Transverse colon (tissue), 4 donors: ENCODE measurements around the gene AGAP1.

Experiments
- EP300 ChIP-seq: sonication (generic); formaldehyde crosslinking; IDR thresholded peaks from one replicate; pipeline ENCODE4 v1.6.1; 2017; ENCODE audit warnings: antibody characterized with exemption, low read depth
- POLR2A ChIP-seq: fragments of 450-650 bp; IDR thresholded peaks from one replicate; pipeline ENCODE4 v1.6.1; 2016; ENCODE audit warnings: antibody characterized with exemption, mild to moderate bottlenecking, moderate library complexity
- POLR2AphosphoS5 ChIP-seq, 3 donors: sonication (generic); formaldehyde crosslinking; IDR thresholded peaks; one replicate each; pipeline ENCODE4 v1.6.1; 2016; ENCODE audit warnings: antibody characterized with exemption in 3 of 3
- TF ChIP-seq, protein P1 (sequence below), 5 experiments: fragments of 200-600 bp in 3 of 5; fragments of 450-650 bp in 2 of 5; sonication (generic) in 3 of 5; IDR thresholded peaks; 1 replicate in 2 of 5; 2 replicates in 3 of 5; pipeline ENCODE4 v1.5.1; 2016 to 2017; ENCODE audit warnings: antibody characterized with exemption in 5 of 5, inconsistent platforms in 3 of 5, mild to moderate bottlenecking in 2 of 5, moderate library complexity in 1 of 5

DNA sequence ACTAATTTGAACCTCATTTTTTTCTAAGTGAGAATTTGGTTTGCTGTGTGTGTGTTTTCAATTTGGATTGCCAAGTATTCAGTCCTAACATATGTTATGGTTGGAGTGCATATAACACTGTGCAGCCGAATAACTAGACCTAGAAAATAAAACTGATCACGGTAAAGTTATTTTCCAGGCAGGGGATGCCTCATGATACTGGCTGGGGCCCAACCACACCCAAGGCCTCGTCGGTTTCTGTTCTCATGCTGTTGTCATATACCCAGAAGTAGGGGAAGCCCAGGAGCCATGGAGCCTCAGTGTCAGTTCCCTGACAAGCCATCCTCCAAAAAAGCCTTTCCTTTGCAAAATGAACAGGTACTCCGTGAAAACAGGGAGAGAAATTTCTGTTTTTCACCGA lies 514.2 kb downstream of the AGAP1 start:
- TF ChIP-seq, protein P1, sequence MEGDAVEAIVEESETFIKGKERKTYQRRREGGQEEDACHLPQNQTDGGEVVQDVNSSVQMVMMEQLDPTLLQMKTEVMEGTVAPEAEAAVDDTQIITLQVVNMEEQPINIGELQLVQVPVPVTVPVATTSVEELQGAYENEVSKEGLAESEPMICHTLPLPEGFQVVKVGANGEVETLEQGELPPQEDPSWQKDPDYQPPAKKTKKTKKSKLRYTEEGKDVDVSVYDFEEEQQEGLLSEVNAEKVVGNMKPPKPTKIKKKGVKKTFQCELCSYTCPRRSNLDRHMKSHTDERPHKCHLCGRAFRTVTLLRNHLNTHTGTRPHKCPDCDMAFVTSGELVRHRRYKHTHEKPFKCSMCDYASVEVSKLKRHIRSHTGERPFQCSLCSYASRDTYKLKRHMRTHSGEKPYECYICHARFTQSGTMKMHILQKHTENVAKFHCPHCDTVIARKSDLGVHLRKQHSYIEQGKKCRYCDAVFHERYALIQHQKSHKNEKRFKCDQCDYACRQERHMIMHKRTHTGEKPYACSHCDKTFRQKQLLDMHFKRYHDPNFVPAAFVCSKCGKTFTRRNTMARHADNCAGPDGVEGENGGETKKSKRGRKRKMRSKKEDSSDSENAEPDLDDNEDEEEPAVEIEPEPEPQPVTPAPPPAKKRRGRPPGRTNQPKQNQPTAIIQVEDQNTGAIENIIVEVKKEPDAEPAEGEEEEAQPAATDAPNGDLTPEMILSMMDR (IDR thresholded peaks at IDR 0.05) = no peak
- TF ChIP-seq POLR2A = no peak
- no peak for TF ChIP-seq POLR2AphosphoS5 (IDR thresholded peaks at IDR 0.05)
- TF ChIP-seq EP300 = no peak
